ENCODE data around the gene HKDC1.

The HKDC1 gene

DNA sequence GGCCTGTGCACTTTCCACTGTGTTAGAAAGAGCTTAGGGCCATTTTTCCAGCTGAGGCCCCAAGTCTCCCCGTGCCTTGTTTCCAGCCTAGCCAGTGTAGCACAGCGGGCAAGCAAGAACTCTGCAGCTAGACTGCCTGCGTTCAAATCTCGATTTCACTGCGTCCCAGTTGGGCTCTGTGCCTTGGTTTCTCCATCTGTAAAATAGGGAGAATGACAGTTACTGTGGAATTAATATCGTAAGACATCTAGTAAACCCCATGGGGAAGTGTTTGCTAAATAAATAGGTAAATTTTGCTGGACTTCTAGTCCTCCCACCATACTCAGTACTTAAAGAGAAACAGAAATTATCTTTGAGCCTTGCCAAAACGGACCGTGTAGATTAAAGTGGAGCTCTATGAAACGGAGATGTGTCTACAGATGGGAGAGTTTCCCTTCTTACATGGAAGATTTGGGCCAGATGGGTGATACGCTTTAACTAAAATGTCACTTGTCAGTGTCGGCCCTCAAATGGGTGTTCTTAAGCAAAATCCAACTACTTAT is 3.5 kb upstream of the HKDC1 start:
- DNase-seq, result no peak

GRCh38 chr10:69217119-69217754 is 2.9 kb upstream of the HKDC1 start:
- no peak for DNase-seq

GRCh38 chr10:69218831-69219230 is 1.3 kb upstream of the HKDC1 start:
- no peak for DNase-seq

- no peak for DNase-seq
Measured at GRCh38 chr10:69220507-69220906, 375 bp downstream of the HKDC1 start.

- peak; percentile 59 for DNase-seq
Measured at GRCh38 chr10:69222157-69223027, 2.3 kb downstream of the HKDC1 start.

DNA sequence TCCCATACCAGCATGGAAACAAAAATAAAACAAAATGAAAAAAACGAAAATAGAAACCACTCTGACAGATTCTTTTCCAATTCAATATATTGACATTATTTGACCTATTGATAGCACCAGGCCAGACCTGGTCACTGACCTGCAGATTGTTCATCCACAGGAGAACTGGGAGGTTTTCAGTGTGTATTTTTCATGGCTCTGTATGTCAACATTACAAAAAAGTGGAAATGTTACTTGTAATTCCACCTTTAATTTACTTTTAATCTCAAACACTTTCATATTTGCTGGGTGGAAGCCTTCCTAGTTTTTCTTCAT is 2.9 kb downstream of the HKDC1 start:
- DNase-seq, result no peak

GRCh38 chr10:69224862-69225657 is 4.9 kb downstream of the HKDC1 start:
- no peak for DNase-seq

GRCh38 chr10:69225681-69226080 is 5.5 kb downstream of the HKDC1 start:
- no peak for DNase-seq

DNA sequence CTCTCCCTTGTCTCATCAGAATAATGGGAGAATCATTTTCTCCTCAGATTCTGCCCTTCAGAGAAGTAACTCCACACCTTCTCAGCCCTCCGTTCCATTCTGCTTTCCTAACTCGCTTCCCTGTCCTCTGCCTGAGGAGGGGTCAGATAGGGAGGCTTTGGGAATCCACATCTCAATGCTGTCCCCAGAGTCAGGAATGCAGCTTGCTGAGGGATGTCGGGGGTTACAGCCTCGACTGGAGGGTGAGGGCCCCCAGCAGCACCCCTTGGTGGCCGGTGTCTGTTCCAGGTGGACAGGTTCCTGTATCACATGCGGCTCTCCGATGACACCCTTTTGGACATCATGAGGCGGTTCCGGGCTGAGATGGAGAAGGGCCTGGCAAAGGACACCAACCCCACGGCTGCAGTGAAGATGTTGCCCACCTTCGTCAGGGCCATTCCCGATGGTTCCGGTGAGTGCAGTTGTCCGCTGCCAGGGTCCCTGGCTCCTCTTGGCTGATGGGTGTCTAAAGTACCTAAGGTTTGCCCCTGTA is 6.9 kb downstream of the HKDC1 start:
- no peak for DNase-seq

DNA sequence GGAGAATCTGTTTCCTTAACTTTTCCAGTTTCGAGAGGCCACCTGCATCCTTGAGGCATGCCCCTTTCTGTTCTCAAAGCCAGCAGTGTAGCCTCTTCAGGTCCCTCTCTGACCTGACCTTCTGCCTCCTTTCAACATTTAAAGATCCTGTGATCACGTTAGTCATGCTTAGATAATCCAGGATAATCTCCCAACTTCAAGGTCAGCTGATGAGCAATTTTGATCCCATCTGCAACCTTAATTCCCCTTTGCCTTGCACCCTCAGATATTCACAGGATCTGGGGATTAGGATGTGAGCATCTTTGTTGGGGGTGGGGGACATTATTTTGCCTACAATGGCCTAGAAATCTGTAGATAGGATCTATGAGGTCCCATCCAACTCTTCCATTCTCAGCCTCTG is 8.0 kb downstream of the HKDC1 start:
- DNase-seq, result no peak

GRCh38 chr10:69229616-69229916 is 9.4 kb downstream of the HKDC1 start:
- DNase-seq, result no peak

- DNase-seq, result no peak
Measured at GRCh38 chr10:69230128-69230527, 10.0 kb downstream of the HKDC1 start.

- no peak for DNase-seq
Measured at GRCh38 chr10:69232252-69232651, 12.1 kb downstream of the HKDC1 start.

DNA sequence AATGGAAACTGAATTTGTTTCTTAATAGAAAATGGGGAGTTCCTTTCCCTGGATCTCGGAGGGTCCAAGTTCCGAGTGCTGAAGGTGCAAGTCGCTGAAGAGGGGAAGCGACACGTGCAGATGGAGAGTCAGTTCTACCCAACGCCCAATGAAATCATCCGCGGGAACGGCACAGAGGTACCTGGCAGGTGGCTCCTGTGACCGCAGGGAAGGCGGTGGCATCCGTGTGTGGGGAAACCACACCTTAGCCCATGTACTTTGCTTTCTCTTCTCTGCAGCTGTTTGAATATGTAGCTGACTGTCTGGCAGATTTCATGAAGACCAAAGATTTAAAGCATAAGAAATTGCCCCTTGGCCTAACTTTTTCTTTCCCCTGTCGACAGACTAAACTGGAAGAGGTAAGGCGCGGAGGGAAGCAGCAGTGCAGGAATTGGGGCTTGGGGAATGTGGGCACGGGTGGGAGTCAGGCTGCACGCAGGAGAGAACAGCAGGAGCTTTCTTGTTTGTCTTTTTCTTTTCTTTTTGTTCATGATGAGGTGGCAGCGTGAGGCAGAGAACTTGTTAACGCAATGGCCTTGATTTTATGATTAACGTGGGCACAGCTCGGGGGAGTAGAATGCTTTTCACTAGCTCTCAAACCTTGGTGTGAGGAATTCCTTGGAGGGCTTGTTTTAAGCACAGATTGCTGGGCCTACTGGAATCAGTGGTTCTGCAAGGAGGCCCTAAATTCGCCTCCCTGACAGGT is 12.8 kb downstream of the HKDC1 start:
- DNase-seq, result no peak

GRCh38 chr10:69234447-69234846 is 14.3 kb downstream of the HKDC1 start:
- no peak for DNase-seq

DNA sequence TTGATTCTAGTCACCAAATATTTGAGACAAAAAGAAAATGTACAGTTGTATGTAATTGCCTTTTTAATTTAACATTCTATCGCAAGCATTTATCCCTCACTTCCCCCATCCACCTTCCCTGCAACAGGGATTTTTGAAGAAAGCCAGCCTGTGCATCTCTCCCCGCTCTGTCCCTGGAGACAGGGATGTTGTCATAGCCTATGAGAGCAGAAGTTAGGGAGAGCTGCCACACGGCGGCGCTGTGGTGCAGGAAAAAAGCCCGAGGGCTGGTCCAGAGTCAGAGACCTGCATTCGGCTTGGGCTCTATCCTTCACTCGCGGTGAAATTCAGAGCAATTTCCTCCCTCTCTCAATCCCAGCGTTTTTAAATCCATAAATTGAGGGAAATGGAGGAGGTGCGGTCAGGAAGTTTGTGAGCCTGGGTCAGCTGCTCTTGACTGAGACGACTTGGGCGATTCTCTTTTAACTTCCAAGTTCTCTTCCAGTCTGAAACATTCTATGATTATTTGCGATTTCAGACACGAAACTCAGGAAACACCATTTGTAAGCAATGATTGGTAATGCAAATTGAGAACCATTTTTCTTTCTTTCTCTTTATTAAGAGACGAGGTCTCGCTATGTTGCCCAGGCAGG is 17.5 kb downstream of the HKDC1 start:
- DNase-seq, result peak; percentile 65

- no peak for DNase-seq
Measured at GRCh38 chr10:69239136-69239535, 19.0 kb downstream of the HKDC1 start.

DNA sequence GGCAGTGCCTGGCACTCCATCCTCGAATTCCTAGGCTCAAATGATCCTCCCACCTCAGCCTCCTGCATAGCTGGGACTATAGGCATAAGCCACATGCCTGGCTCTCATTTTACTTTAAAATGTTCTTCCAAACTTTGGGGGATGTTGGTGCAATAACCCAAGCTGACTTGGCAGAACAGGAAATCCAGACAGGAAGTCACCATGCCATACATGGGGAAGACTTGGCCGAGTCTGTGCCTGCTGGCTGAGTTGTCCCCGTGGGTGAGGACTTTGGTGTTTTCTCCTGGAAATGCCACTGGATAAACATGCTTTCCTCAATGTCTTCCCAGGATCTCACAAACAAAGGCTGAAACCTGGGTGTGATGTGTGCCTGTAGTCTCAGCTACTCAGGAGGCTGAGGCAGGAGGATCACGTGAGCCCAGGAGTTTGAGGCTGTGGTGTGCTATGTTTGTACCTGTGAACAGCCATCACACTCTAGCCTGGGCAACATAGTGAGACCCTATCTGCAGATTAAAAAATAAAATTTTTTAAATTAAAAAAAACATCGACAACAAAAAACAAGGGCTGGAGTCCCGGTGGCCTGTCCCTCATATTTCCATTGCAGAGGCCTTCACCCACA is 19.8 kb downstream of the HKDC1 start:
- DNase-seq, result no peak

DNA sequence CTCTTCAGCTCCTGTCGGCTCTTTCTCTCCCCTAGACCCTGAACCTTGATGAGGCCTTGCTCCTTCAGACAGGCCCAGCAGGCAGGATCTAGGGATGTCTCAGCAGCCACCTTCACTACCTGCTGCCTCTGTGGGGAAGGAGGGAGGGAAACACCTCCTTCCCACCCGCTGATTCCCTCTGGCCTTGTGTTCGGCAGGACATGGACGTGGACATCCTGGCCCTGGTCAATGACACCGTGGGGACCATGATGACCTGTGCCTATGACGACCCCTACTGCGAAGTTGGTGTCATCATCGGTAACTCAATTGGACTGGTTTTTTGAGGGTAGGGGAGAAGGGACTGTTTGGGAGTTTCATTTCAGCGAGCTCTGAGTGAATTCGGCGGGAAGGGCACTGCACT is 20.3 kb downstream of the HKDC1 start:
- no peak for DNase-seq

- DNase-seq, result no peak
Measured at GRCh38 chr10:69241575-69241974, 21.4 kb downstream of the HKDC1 start.
